GM19023 (cell line): ENCODE results near the gene PNMA5.
"Not testable (repeated sequence)": the region's sequence is repeated elsewhere in the genome, so short reads cannot be mapped to it uniquely, and the experiment has no call there.

ENCODE experiments used
- ATAC-seq: cut with Tn5 transposase; IDR thresholded peaks from one replicate; pipeline ENCODE4 v1.9.1; 2021; ENCODE audit warnings: mild to moderate bottlenecking, moderate library complexity; ENCODE audit not compliant: unreplicated experiment

Gene PNMA5

GRCh38 chrX:152993933-152994332, at the start of gene PNMA5:
TSS of gene PNMA5 (minus strand) at chrX:152994116. CDS start at chrX:152991598, 2,518 bp downstream.
- ATAC-seq, result no peak

- ATAC-seq, result peak; percentile 87
These were observed 38.6 kb upstream of the PNMA5 start for GRCh38 chrX:153032397-153033118.

GRCh38 chrX:153030801-153031200, 36.9 kb upstream of the PNMA5 start:
- ATAC-seq, result no peak

- no peak for ATAC-seq
These were observed 36.0 kb upstream of the PNMA5 start for GRCh38 chrX:153029875-153030274.

GRCh38 chrX:153029162-153029561, 35.2 kb upstream of the PNMA5 start:
- ATAC-seq, result no peak

- not testable (repeated sequence) for ATAC-seq
These were observed 34.6 kb upstream of the PNMA5 start for GRCh38 chrX:153028487-153028886.

GRCh38 chrX:153026501-153026900, 32.6 kb upstream of the PNMA5 start:
- not testable (repeated sequence) for ATAC-seq

GRCh38 chrX:153019166-153019565, 25.2 kb upstream of the PNMA5 start:
- ATAC-seq, result no peak

GRCh38 chrX:153017174-153017573, 23.3 kb upstream of the PNMA5 start:
- not testable (repeated sequence) for ATAC-seq

GRCh38 chrX:153004780-153005179, 10.9 kb upstream of the PNMA5 start:
- ATAC-seq, result no peak

- no peak for ATAC-seq
These were observed 10.1 kb upstream of the PNMA5 start for GRCh38 chrX:153003981-153004380.

- ATAC-seq, result not testable (repeated sequence)
These were observed 8.3 kb upstream of the PNMA5 start for GRCh38 chrX:153002182-153002581.

GRCh38 chrX:152997337-152997736, 3.4 kb upstream of the PNMA5 start:
- no peak for ATAC-seq

- no peak for ATAC-seq
These were observed 1.8 kb downstream of the PNMA5 start for GRCh38 chrX:152992115-152992514.

- ATAC-seq, result no peak
These were observed 2.8 kb downstream of the PNMA5 start for GRCh38 chrX:152991123-152991522.

- no peak for ATAC-seq
These were observed 4.6 kb downstream of the PNMA5 start for GRCh38 chrX:152989292-152989658.

- ATAC-seq, result peak; percentile 49
These were observed 5.2 kb downstream of the PNMA5 start for GRCh38 chrX:152988536-152989291.

- ATAC-seq, result no peak
These were observed 6.1 kb downstream of the PNMA5 start for GRCh38 chrX:152987801-152988200.

GRCh38 chrX:152987156-152987555, 6.8 kb downstream of the PNMA5 start:
- not testable (repeated sequence) for ATAC-seq

- ATAC-seq, result not testable (repeated sequence)
These were observed 8.5 kb downstream of the PNMA5 start for GRCh38 chrX:152985383-152985782.

GRCh38 chrX:152968193-152968592, 25.7 kb downstream of the PNMA5 start:
- ATAC-seq, result no peak

- no peak for ATAC-seq
These were observed 33.8 kb downstream of the PNMA5 start for GRCh38 chrX:152960115-152960514.
